Glutamatergic neuron (in vitro differentiated cells): ENCODE data around the gene ASB16. TPM values are rescaled to one million over a fixed set of nuclear protein-coding genes. Genes with fewer than 3 reads are reported as not detected.
A peak's percentile ranks its signal among the peaks of the same experiment; 100 is the strongest.

Experiments
- DNase-seq: peaks from one replicate; pipeline ENCODE4 v3.0.0; 2022
- H3K27ac Mint-ChIP-seq: one replicate; pipeline ENCODE4 v1.8.0; 2020; ENCODE audit warnings: mild to moderate bottlenecking, mixed read lengths, inconsistent platforms; ENCODE audit not compliant: unreplicated experiment
- H3K27me3 Mint-ChIP-seq: one replicate; pipeline ENCODE4 v1.8.0; 2020; ENCODE audit warnings: mild to moderate bottlenecking, moderate library complexity, mixed read lengths, inconsistent platforms; ENCODE audit not compliant: unreplicated experiment
- H3K36me3 Mint-ChIP-seq: one replicate; pipeline ENCODE4 v1.8.0; 2020; ENCODE audit warnings: mild to moderate bottlenecking, mixed read lengths, inconsistent platforms; ENCODE audit not compliant: unreplicated experiment
- H3K4me1 Mint-ChIP-seq: one replicate; pipeline ENCODE4 v1.8.0; 2020; ENCODE audit warnings: mild to moderate bottlenecking, low read depth, mixed read lengths, inconsistent platforms; ENCODE audit not compliant: unreplicated experiment
- H3K4me3 Mint-ChIP-seq: one replicate; pipeline ENCODE4 v1.8.0; 2020; ENCODE audit warnings: mild to moderate bottlenecking, mixed read lengths, inconsistent platforms; ENCODE audit not compliant: unreplicated experiment
- H3K9me3 Mint-ChIP-seq: one replicate; pipeline ENCODE4 v1.8.0; 2020; ENCODE audit warnings: mild to moderate bottlenecking, moderate library complexity, mixed read lengths, inconsistent platforms; ENCODE audit not compliant: unreplicated experiment
- microRNA-seq: library from miRNA; unstranded; fragments of <30 nt; microRNA quantifications from one replicate; pipeline ENCODE4, GENCODE V29; 2020; ENCODE audit not compliant: unreplicated experiment
- total RNA-seq: library from RNA; stranded (reverse); fragmentation: NEBNext Ultra II Directional; extraction: Animal tissue kit (Norgen Biotek cat#: 25700); gene quantifications from one replicate; pipeline ENCODE4 v1.2.1, GENCODE V29; 2021; ENCODE audit not compliant: unreplicated experiment
- TF ChIP-seq, protein P1 (sequence below): fragments of 200-600 bp; sonication (generic); IDR thresholded peaks from one replicate; pipeline ENCODE4 v1.5.0; 2021; ENCODE audit not compliant: partially characterized antibody, unreplicated experiment

Gene ASB16
- total RNA-seq, 1 donor from 2014 or later = not detected

DNA sequence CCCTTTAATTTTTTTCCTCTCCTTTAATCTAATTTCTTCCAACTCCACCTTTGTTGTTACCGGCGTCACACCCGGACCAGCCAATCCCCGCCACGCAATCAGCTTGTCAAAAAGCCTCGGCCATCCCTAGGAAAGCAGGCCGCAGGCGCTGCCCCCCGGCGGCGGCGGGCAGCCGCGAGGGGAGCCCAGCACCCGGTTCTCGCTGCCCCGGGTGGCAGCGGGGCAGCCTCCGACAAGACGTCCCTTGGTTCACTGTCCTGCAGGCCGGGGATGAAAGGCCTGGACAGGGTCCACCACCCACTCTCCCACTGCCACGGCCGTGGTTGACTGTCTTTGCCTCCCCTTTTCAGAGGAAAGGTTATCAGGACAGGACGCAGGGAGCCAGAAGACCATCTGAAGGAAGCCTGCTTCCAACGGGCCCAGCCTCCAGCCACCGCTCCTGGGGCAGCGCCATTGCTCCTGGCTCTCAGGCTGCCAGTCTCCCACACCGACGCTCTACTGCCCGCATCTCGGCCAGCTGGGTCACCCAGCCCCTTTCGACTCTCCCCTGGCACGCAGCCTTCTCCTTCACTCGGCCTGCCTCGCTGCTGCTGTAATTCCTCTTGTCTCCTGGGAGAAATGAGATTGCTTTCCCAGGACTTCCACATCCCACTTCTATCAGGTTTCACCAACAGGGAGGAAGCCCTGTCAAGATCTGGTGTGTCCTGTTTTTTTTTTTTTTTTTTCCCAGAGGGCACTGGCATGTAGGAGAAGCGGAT lies 51.8 kb downstream of the ASB16 start:
- Mint-ChIP-seq H3K27me3 (peaks cover 13% of the 10 kb centered on the region), H3K36me3 (no peaks in the 10 kb centered on the region), H3K9me3 (peaks cover 17% of the 10 kb centered on the region), H3K27ac (peak overlapping the region; percentile 96), H3K4me1 (peaks cover 17% of the 10 kb centered on the region), H3K4me3 (peak overlapping the region; percentile 94)
- DNase-seq = peak; percentile 72
- TF ChIP-seq, protein P1, sequence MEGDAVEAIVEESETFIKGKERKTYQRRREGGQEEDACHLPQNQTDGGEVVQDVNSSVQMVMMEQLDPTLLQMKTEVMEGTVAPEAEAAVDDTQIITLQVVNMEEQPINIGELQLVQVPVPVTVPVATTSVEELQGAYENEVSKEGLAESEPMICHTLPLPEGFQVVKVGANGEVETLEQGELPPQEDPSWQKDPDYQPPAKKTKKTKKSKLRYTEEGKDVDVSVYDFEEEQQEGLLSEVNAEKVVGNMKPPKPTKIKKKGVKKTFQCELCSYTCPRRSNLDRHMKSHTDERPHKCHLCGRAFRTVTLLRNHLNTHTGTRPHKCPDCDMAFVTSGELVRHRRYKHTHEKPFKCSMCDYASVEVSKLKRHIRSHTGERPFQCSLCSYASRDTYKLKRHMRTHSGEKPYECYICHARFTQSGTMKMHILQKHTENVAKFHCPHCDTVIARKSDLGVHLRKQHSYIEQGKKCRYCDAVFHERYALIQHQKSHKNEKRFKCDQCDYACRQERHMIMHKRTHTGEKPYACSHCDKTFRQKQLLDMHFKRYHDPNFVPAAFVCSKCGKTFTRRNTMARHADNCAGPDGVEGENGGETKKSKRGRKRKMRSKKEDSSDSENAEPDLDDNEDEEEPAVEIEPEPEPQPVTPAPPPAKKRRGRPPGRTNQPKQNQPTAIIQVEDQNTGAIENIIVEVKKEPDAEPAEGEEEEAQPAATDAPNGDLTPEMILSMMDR = no peak

DNA sequence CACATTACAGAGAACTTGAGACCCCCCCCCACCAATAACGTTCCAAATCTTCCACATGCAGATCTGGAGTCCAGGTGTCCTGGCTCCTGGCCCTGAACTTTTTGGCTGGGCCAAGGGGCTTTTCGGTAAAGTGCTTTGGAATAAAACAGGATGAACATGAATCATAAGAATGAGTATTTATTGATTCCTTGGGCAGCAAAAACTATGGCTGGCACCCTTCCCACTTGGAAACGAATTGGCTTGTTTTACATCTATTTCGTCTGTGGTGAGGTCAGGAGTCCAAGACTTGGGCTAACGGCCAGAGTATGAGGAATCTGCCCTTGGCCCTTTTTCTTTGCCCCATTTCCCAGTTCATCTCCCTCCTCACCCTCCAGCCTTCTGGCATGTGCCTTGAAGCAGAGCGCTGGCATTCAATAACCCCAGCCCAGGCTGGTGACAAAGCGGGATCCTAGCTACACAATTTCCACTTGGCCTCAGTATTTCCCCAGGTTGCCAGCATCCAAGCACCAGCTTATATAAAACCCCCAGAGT lies 53.1 kb downstream of the ASB16 start:
- Mint-ChIP-seq H3K36me3 (no peaks in the 10 kb centered on the region), H3K27me3 (peaks cover 13% of the 10 kb centered on the region), H3K27ac (no peak overlapping the region), H3K9me3 (peaks cover 13% of the 10 kb centered on the region), H3K4me1 (peaks cover 14% of the 10 kb centered on the region), H3K4me3 (peak overlapping the region; percentile 18)
- no peak for DNase-seq
- TF ChIP-seq, protein P1 = no peak

Small RNA genes within 50 kb of the gene (microRNA-seq; reads per million reads assigned to microRNA genes)
- gene MIR6782 = 3.4 reads per million, percentile 25 among the genes with 10 or more reads in this experiment

Other genes starting within 250 kb of the ASB16 start
- not detected for gene PPY, start 228.2 kb upstream of the ASB16 start, total RNA-seq
- gene PYY, start 216.8 kb upstream of the ASB16 start, total RNA-seq = not detected
- 0.49 TPM for gene NAGS, start 166.1 kb upstream of the ASB16 start, total RNA-seq
- gene TMEM101, start 155.7 kb upstream of the ASB16 start, total RNA-seq = 22.6 TPM
- 57.9 TPM for gene LSM12, start 104.0 kb upstream of the ASB16 start, total RNA-seq
- 51.2 TPM for gene G6PC3, start 100.0 kb upstream of the ASB16 start, total RNA-seq
- gene HDAC5, start 47.1 kb upstream of the ASB16 start, total RNA-seq = 185 TPM
- 3.2 TPM for gene HROB, start 28.8 kb upstream of the ASB16 start, total RNA-seq
- 52.1 TPM for gene TMUB2, start 16.3 kb downstream of the ASB16 start, total RNA-seq
- 146 TPM for gene ATXN7L3, start 29.2 kb downstream of the ASB16 start, total RNA-seq
- 97.6 TPM for gene UBTF, start 49.0 kb downstream of the ASB16 start, total RNA-seq
- not detected for gene SLC4A1, start 97.4 kb downstream of the ASB16 start, total RNA-seq
- 282 TPM for gene RUNDC3A, start 137.9 kb downstream of the ASB16 start, total RNA-seq
- gene SLC25A39, start 154.1 kb downstream of the ASB16 start, total RNA-seq = 104 TPM
- gene GRN, start 174.6 kb downstream of the ASB16 start, total RNA-seq = 88.7 TPM
- 81.3 TPM for gene FAM171A2, start 193.1 kb downstream of the ASB16 start, total RNA-seq
- gene ITGA2B, start 218.9 kb downstream of the ASB16 start, total RNA-seq = 7.1 TPM